Globus pallidus (tissue), 1 donor: Measurements from ENCODE around the gene PPRC1.
A peak's percentile ranks its signal among the peaks of the same experiment; 100 is the strongest.

ENCODE experiments used
- DNase-seq: peaks from one replicate; pipeline ENCODE4 v3.0.0-alpha.2; 2015; ENCODE audit warnings: low spot score

PPRC1 gene

GRCh38 chr10:102119417-102120141, 13.3 kb upstream of the PPRC1 start:
- DNase-seq: peak; percentile 70

DNA sequence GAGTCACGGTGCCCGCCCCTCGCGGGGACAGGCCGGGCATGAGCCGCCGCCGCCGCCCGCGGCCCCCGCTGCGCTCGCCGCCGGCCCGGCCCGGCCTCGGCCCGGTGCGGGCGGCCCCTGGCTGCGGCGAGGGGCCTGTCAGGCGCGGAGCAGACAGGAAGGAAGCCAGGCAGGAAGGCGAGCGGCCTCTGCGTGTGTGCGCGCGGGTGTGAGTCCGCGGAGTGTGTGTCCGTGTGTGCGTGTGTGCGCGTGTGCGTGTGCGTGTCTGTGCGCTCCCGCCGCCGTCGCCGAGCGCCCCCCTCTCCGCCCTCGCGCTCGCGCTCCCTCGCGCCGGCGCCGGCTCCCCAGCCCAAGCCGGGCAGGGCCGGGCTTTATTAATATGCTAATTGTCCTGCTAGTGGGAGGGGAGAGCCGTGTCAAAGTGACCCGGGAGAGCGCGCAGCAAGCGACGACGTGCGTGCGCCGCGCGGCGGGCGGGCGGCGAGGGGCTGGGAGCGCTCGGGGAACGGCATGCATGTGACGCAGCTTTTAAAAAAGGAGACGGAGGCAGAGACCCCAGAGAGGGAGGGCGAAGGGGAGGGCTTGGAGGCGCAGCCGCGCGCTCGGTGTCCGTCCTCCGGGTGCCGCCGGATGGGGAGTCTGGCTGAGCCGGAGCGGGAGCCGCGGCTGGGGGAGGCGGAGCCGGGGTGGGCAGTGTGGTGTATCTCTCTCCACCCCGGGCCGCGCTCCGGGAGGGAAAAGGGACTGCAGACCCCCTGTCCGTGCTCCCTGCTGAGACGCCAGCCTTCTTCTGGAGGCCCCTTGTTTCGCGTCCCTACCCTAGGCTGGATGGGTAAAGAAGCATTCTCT, 12.5 kb upstream of the PPRC1 start, which contains the start of gene LDB1:
LDB1 (minus strand) TSS at position 227 of the 849 bp plus-strand sequence. CDS start 258 bp downstream, outside the sequence.
- peak; percentile 92 for DNase-seq

DNA sequence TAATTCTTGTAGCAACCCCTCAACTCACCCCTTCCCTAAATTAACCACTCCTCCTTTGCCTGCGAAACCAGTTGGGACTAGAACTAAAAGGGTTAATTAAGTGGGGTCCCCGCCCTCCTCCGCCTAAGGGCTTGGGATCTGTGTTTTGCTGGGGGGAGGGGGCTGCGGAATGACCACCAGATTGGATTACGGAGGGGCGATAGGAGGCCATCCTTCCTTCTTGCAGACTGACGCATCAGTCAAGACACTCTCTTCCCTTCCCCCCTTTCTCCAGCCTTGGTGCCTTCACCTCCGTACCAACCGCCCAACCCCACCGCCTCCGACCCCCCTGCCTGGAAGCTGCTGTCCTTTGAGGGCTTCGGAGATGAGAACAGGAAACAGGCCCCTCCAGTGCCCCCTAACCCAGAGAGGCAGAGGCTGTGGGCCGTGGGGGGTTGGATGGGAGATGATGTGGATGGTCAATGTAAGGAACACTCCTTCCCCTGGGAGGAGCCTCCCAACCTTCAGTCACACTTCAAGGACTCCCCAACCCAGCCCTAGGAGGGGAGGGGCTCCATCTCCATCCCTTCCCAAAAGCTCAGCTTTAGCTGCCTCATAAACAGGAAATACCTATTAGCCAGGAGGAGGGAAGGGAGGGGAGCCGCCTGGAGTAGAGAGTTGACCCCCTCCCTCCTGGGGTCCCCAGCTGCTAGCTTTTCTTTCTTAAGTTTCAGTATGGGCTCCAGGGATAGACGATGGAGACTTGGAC, 11.7 kb upstream of the PPRC1 start:
- peak; percentile 42 for DNase-seq

- DNase-seq: peak; percentile 23
Observed at GRCh38 chr10:102121739-102122372, 11.0 kb upstream of the PPRC1 start.

GRCh38 chr10:102122450-102122849, 10.4 kb upstream of the PPRC1 start:
- DNase-seq: no peak

DNA sequence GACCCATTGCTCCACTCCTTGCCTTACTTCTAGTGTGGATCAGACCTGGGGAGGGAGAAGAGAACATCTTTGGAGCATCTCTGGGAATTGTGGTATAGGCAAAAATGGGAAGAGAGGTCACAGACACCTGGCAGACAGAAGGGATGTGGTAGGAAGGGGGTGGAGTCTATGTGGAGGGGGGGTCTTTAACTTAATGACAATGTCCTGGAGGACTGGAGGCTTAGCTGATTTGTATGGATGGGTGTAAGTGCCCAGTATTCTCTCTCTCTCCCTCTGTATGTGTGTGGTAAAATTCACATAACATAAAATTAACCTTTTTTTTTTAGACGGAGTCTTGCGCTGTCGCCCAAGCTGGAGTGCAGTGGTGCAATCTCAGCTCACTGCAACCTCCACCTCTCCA, 9.6 kb upstream of the PPRC1 start:
- no peak for DNase-seq

- no peak for DNase-seq
Observed at GRCh38 chr10:102131286-102132170, 1.3 kb upstream of the PPRC1 start.

GRCh38 chr10:102132193-102132562, 662 bp upstream of the PPRC1 start:
- no peak for DNase-seq

GRCh38 chr10:102133373-102134195, 744 bp downstream of the PPRC1 start:
- peak; percentile 74 for DNase-seq

GRCh38 chr10:102134416-102134815, 1.6 kb downstream of the PPRC1 start:
- DNase-seq: no peak

DNA sequence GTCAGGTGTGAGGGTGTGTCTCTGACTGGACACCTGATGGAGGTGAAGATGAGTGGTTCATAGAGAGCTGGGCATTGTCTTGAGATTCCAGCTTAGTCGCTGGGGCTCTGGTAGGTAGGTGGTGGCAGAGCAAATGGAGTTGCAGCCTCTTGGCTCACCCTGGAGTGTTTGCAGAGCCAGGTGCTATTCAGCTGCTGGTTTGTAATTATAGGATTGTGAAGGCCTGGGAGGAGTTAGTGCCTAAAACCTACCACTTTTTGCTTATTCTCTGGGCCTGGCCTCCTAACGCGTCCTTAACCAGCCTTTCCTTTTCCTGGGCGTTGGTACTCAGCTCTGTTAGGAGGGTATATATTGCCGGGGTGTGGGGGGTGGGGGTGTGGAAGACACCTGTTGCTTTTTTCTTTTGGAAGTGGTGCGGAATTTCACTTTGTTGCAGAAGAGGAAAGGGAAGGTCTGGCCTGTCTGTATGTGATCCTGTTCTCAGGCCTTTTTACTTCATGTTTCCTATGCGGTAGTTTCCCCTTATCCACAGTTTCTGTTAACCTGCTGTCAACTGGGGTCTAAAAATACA, 3.2 kb downstream of the PPRC1 start:
- no peak for DNase-seq

DNA sequence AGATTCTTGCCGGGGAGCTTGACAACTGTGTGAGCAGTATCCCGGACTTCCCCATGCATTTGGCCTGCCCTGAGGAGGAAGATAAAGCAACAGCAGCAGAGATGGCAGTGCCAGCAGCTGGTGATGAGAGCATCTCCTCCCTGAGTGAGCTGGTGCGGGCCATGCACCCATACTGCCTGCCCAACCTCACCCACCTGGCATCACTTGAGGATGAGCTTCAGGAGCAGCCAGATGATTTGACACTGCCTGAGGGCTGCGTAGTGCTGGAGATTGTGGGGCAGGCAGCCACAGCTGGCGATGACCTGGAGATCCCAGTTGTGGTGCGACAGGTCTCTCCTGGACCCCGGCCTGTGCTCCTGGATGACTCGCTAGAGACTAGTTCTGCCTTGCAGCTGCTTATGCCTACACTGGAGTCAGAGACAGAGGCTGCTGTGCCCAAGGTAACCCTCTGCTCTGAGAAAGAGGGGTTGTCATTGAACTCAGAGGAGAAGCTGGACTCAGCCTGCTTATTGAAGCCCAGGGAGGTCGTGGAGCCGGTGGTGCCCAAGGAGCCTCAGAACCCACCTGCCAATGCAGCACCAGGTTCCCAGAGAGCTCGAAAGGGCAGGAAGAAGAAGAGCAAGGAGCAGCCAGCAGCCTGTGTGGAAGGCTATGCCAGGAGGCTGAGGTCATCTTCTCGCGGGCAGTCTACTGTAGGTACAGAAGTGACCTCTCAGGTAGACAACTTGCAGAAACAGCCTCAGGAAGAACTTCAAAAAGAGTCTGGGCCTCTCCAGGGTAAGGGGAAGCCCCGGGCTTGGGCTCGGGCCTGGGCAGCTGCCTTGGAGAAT, 6.7 kb downstream of the PPRC1 start:
- DNase-seq: no peak

DNA sequence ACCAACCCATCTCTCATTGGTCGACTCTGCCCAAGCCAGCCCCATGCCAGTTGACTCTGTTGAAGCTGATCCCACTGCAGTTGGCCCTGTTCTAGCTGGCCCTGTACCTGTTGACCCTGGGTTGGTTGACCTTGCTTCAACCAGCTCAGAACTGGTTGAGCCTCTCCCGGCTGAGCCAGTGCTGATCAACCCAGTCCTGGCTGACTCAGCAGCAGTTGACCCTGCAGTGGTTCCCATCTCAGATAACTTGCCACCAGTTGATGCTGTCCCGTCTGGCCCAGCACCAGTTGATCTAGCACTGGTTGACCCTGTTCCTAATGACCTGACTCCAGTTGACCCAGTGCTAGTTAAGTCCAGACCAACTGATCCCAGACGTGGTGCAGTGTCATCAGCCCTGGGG, 7.4 kb downstream of the PPRC1 start:
- no peak for DNase-seq

DNA sequence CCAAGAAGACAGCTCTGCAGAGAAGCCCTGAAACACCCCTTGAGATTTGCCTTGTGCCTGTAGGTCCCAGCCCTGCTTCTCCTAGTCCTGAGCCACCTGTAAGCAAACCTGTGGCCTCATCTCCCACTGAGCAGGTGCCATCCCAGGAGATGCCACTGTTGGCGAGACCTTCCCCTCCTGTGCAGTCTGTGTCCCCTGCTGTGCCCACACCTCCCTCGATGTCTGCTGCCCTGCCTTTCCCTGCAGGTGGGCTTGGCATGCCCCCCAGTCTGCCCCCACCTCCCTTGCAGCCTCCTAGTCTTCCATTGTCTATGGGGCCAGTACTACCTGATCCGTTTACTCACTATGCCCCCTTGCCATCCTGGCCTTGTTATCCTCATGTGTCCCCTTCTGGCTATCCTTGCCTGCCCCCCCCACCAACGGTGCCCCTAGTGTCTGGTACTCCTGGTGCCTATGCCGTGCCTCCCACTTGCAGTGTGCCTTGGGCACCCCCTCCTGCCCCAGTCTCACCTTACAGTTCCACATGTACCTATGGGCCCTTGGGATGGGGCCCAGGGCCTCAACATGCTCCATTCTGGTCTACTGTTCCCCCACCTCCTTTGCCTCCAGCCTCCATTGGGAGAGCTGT, 8.2 kb downstream of the PPRC1 start:
- DNase-seq: no peak

GRCh38 chr10:102141583-102142107, 8.8 kb downstream of the PPRC1 start:
- no peak for DNase-seq

- DNase-seq: no peak
Observed at GRCh38 chr10:102146971-102147428, 14.2 kb downstream of the PPRC1 start.

DNA sequence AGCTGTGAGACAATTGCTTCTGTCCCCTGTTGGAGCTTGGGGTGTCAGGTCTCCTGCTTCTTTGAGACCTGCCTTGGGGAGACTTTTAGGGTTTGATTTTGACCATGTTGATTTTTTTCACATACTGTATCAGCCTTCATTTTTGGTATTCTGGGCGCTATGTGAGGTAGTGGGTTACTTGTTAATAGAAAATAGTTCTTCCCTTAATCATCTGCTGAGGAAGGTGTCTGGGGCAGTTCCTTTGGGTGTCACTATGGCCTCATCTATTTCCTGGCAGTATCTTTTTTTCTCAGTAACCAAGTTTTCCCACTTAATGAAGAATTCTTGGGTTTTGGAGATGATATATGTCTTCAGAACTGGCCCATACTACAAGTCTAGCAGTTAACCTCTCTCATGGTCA, 14.7 kb downstream of the PPRC1 start:
- DNase-seq: no peak

- DNase-seq: no peak
Observed at GRCh38 chr10:102148275-102148674, 15.4 kb downstream of the PPRC1 start.
